IgD-negative memory B cell (primary cell): ENCODE results near the gene ZDHHC8. TPM values are rescaled to one million over a fixed set of nuclear protein-coding genes. Genes with fewer than 3 reads are reported as not detected.

ENCODE experiments used
- H3K27ac Mint-ChIP-seq, 3 donors: one replicate each; pipeline ENCODE4 v1.8.0; 2020 to 2022; ENCODE audit warnings: mild to moderate bottlenecking in 3 of 3, mixed read lengths in 3 of 3, moderate library complexity in 1 of 3
- H3K27me3 Mint-ChIP-seq: one replicate; pipeline ENCODE4 v1.8.0; 2021; ENCODE audit warnings: mixed read lengths
- H3K36me3 Mint-ChIP-seq: one replicate; pipeline ENCODE4 v1.8.0; 2020; ENCODE audit warnings: mild to moderate bottlenecking, mixed read lengths
- H3K4me1 Mint-ChIP-seq, 3 donors: one replicate each; pipeline ENCODE4 v1.8.0; 2020 to 2022; ENCODE audit warnings: mixed read lengths in 3 of 3, mild to moderate bottlenecking in 1 of 3
- H3K4me3 Mint-ChIP-seq, 4 donors: one replicate each; pipeline ENCODE4 v1.8.0; 2020 to 2022; ENCODE audit warnings: mild to moderate bottlenecking in 4 of 4, mixed read lengths in 4 of 4, moderate library complexity in 3 of 4
- H3K9me3 Mint-ChIP-seq, 3 donors: one replicate each; pipeline ENCODE4 v1.8.0; 2020 to 2021; ENCODE audit warnings: mixed read lengths in 3 of 3, mild to moderate bottlenecking in 1 of 3
- polyA plus RNA-seq: library from polyadenylated mRNA; unstranded; fragments of 300-500 nt; fragmentation: Illumina TruSeq; gene quantifications from one replicate; pipeline ENCODE4 v1.2.3, GENCODE V29; 2021

Gene ZDHHC8
- polyA plus RNA-seq, 1 donor from 2014 or later, result 4.2 TPM

DNA sequence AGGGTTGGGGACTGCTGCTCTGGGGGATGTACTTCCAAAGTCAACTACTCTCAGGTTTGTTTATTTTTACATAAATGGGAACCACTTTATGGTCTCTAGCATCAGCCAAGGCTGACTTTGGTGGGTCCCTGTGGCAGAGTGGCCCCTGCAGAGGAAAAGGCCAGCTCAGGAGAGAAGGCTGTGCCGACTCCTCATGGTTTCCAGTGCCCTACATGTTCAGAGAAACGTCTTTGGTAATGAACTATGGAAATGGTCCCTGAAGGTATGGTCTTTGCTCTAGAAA is 3.0 kb upstream of the ZDHHC8 start:
- peaks cover 0 to 3% (median 1%) of the 10 kb centered on the region in 3 donors for H3K4me1 Mint-ChIP-seq
- H3K36me3 Mint-ChIP-seq, result no peaks in the 10 kb centered on the region
- peak overlapping the region in 1 of 4 donors; percentile 89 for H3K4me3 Mint-ChIP-seq
- H3K27me3 Mint-ChIP-seq, result no peaks in the 10 kb centered on the region
- no peaks in the 10 kb centered on the region for H3K9me3 Mint-ChIP-seq
- peak overlapping the region in 2 of 3 donors; percentile 43 to 74 for H3K27ac Mint-ChIP-seq

DNA sequence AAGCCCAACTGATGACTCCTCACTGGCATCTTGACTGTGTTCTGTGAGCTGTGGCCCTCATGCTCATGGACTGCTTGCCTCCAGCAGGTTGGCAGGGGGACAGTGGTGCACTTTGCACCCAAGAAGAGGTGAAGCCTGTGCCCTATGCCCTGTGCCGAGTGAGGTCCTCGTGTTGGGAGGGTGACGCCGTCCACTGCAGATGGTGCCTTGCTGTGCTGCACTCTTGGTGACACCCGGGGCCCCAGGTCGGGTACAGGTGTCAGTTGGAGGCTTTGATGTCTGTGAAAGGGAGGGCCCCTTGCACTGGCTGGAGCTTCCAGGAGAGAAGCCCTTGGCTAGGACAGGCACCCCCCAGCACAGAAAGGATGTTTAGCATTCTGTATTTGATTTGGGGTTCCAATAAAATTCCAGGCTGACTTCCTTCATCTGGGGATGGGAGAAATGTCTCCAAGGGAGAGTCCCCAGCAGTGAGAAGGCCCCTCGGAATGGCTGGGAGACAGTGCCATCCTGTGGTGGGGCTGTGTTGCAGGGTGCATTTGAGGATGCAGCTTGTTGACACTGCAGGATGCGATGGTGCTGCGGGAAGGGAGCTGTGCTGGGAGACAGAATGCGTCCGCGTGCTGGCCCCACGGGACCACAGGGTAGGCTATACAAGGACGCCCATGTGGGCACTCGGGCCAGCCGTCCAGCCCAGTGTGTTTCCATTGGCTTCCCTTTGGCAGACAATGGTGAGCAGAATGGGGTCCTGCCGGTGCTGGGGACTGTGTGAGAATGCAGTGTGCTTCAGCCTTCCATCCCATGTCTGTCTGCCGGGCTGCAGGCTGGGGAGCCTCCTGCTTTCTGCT is 2.5 kb upstream of the ZDHHC8 start:
- peak overlapping the region; percentile 43 to 81 (median 74) for H3K27ac Mint-ChIP-seq
- no peaks in the 10 kb centered on the region for H3K36me3 Mint-ChIP-seq
- peak overlapping the region in 3 of 4 donors; percentile 37 to 89 (median 44) for H3K4me3 Mint-ChIP-seq
- H3K4me1 Mint-ChIP-seq, result peaks cover 0 to 3% (median 2%) of the 10 kb centered on the region in 3 donors
- no peaks in the 10 kb centered on the region for H3K9me3 Mint-ChIP-seq
- no peaks in the 10 kb centered on the region for H3K27me3 Mint-ChIP-seq

DNA sequence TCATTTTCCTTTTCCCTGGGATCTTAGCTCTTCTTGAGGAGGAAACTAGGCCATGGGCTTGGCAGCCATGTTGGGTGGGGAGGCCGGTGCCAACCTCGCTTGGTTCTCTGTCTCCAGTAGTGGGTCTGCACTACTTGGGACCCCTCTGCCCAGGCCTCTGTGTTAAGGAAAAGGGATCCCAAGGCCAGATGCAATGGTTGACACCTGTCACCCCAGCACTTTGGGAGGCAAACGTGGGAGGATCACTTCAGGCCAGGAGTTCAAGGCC is 1.9 kb upstream of the ZDHHC8 start:
- H3K36me3 Mint-ChIP-seq, result no peaks in the 10 kb centered on the region
- no peaks in the 10 kb centered on the region for H3K9me3 Mint-ChIP-seq
- peaks cover 3 to 5% (median 4%) of the 10 kb centered on the region in 3 donors for H3K4me1 Mint-ChIP-seq
- H3K27me3 Mint-ChIP-seq, result no peaks in the 10 kb centered on the region
- H3K27ac Mint-ChIP-seq, result no peak overlapping the region
- H3K4me3 Mint-ChIP-seq, result peak overlapping the region in 1 of 4 donors; percentile 89

DNA sequence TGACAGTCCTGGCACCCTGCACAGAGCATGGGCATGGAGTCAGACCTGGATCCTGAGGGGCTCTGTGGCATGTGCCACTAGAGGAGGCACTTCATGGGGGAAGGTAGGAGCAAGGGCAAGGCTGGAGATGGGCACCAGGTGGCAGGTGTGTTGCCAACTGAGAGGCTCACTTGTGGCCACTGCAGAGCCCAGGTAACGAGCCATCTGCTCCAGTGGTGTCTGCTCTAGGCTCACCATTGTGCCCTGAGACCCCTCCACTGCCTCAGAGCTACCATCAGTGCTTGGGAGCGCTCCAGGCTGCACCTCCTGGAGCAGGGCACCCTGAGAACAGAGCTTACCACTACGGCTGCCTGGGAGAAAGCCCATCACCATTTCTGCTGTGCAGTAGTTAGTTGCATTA is 1.3 kb upstream of the ZDHHC8 start:
- peaks cover 3 to 7% (median 4%) of the 10 kb centered on the region in 3 donors for H3K4me1 Mint-ChIP-seq
- H3K9me3 Mint-ChIP-seq, result no peaks in the 10 kb centered on the region
- H3K36me3 Mint-ChIP-seq, result no peaks in the 10 kb centered on the region
- H3K27ac Mint-ChIP-seq, result peak overlapping the region in 1 of 3 donors; percentile 79
- peak overlapping the region; percentile 49 to 82 (median 72) for H3K4me3 Mint-ChIP-seq
- H3K27me3 Mint-ChIP-seq, result no peaks in the 10 kb centered on the region

DNA sequence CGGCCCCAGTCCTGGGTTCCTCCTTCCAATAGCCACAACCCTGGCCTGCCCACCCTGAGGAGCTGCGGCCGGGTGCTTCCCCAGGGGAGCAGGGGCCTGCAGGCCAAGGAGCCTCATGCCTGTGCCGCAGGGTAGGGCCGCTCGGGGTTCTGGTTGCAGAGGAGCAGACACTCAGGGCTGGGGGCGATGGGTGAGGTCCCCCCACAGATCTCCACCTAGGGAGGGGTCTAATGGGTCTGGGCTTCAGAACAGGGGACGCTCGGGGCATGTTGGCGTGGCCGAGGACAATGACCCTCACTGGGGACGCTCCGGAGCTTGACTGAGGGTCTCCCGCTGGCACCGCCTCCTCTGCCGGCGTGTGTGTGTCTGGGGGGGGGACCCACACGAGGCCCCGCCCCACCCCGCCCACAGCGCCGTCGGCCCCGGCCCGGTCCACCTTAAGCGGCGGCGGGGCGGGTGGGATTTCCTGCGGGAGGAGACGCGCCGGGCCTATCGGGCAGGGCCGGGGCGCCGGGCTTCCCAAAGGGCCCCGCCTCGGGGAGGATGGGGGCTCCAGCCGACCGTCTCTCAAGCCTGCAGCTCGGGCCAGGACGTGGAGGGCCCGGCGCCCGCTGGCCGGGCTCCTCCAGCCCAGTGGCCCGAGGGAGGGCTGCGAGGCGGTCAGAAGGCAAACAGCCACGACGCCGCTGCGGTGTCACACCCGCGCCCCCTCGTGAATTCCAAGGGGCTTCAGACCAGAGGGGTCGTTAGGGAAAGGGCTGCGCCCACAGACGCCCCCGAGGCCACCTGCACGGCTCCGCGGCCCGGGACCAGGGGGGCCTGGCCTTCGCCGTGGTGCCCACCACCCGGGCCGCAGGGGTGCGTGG is 640 bp upstream of the ZDHHC8 start:
- Mint-ChIP-seq H3K4me1 (peaks cover 3 to 7% (median 4%) of the 10 kb centered on the region in 3 donors), H3K4me3 (peak overlapping the region; percentile 65 to 83 (median 80)), H3K27ac (peak overlapping the region in 2 of 3 donors; percentile 78 to 79), H3K36me3 (no peaks in the 10 kb centered on the region), H3K9me3 (no peaks in the 10 kb centered on the region), H3K27me3 (no peaks in the 10 kb centered on the region)

DNA sequence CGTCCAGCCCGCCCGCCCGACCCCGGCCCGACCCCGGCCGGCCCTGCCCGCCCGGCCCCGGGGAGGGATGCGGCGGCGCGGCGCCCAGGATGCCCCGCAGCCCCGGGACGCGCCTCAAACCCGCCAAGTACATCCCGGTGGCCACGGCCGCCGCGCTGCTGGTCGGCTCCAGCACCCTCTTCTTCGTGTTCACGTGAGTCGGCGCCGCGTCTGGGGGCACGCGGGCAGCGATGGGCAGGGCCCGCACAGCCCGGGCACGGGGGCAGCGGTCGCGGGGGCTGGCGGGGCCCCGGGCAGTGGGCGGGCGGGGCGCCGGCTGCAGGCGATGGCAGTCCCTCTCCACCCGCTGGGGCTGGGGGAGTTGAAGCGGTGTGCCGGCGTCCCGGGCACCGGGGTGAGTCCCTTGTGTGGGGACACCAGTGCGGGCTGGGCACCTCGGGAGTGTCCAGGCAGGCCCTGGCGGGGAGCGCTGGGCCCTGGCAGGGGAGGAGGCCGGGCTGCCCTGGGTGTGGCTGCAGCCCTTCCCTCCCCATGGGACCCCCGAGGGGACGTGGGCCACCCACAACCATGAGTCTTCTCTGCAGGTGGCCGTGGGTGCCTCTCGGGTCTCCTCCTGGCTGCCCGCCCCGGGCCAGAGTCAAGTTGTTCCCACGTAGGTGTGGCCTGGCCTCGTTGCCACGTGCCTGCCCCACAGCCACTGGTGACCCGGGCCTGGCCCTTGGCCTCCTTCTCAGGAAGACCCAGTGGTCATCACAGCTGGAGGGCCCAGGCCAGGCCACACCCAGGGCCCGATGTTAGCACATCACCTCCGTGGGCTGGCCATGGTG is 468 bp downstream of the ZDHHC8 start:
- Mint-ChIP-seq H3K27ac (no peak overlapping the region), H3K4me3 (peak overlapping the region in 3 of 4 donors; percentile 75 to 91 (median 82)), H3K27me3 (no peaks in the 10 kb centered on the region), H3K9me3 (no peaks in the 10 kb centered on the region), H3K36me3 (no peaks in the 10 kb centered on the region), H3K4me1 (peaks cover 4 to 12% (median 6%) of the 10 kb centered on the region in 3 donors)

DNA sequence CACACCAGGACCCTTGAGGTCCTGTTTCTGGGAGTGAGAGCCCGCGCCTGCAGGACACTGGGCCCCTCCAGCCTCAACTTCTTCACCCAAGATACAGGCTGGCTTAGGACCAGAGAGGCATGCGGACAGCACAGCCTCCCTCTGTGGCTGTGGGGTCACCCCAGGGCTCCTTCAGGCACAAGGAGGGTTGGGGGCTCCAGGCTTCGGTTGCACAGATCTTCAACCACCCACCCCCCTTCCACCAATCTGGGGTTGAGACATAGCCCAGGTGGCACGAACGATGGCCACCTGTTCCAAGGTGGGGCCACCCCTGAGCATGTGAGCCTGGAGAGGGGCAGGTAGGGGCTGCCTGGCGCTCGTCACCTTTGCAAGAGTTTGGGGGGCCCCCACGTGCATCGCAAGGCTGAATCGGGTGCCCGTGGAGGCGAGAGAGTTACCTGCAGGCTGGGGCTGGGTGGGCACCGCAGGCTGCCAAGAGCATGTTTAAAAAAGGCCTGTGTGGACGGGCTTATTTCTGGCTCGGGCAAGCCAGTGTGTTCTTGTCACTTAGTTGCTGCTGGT is 1.2 kb downstream of the ZDHHC8 start:
- H3K27ac Mint-ChIP-seq, result peak overlapping the region in 1 of 3 donors; percentile 31
- H3K4me1 Mint-ChIP-seq, result peaks cover 4 to 12% (median 10%) of the 10 kb centered on the region in 3 donors
- H3K36me3 Mint-ChIP-seq, result no peaks in the 10 kb centered on the region

DNA sequence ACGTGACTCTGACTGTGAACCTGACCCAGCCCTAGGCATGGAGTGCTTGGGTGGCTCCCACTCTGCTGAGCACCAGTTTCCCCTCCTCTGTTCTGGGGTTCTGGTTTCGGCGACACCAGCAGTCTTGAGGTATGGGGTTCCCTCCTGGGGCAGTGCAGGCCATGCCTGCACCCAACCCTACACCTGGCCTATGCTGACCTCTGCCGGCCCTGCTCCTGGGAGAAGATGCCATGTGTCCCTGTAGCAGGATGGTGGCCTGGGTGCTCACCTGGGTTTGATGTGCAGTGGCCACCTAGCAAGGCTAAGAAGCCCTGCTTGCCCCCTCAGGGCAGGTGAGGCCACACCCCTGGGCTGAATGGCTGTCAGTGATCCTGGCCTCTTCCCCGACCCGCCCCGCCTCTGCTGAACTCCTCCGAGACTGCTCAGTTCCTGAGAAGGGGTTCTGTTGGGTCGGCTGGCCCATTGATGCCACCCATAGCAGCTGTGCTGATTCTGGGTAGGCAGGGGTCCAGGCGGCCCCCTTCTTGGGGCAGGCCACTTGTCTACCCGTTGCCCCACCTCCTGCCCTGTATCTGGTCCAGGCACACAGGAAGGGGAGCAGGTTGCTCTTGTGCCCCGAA is 2.4 kb downstream of the ZDHHC8 start:
- Mint-ChIP-seq H3K36me3 (no peaks in the 10 kb centered on the region), H3K9me3 (no peaks in the 10 kb centered on the region), H3K27ac (no peak overlapping the region), H3K27me3 (no peaks in the 10 kb centered on the region), H3K4me3 (peak overlapping the region; percentile 57 to 91 (median 68)), H3K4me1 (peaks cover 4 to 12% (median 10%) of the 10 kb centered on the region in 3 donors)

More for the DNA sequence above, 1.2 kb downstream of the ZDHHC8 start:
- H3K9me3 Mint-ChIP-seq, result no peaks in the 10 kb centered on the region
- no peaks in the 10 kb centered on the region for H3K27me3 Mint-ChIP-seq
- H3K4me3 Mint-ChIP-seq, result peak overlapping the region; percentile 75 to 91 (median 86)

DNA sequence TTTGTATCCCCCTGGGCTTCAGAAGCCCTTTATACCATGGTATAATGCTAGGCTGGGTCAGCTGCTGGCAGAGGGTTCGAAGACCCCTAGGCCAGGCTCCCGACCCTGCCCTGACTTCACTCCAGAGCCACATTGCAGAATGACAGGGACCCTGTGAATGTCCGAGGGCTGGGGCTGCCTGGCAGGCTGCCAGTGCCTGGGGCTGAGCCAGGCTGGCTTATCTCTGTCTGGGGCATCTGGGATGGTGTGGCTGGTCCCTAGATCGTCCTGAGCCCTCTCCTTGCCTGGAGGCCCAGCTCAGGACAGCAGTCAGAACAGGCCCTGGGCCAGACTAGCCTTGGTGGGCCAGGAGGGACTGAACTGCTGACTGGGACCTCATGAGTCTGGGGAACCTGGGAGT is 3.7 kb downstream of the ZDHHC8 start:
- Mint-ChIP-seq H3K27ac (no peak overlapping the region), H3K27me3 (no peaks in the 10 kb centered on the region), H3K9me3 (no peaks in the 10 kb centered on the region), H3K4me1 (peaks cover 4 to 11% (median 10%) of the 10 kb centered on the region in 3 donors), H3K4me3 (peak overlapping the region in 1 of 4 donors; percentile 61), H3K36me3 (no peaks in the 10 kb centered on the region)

DNA sequence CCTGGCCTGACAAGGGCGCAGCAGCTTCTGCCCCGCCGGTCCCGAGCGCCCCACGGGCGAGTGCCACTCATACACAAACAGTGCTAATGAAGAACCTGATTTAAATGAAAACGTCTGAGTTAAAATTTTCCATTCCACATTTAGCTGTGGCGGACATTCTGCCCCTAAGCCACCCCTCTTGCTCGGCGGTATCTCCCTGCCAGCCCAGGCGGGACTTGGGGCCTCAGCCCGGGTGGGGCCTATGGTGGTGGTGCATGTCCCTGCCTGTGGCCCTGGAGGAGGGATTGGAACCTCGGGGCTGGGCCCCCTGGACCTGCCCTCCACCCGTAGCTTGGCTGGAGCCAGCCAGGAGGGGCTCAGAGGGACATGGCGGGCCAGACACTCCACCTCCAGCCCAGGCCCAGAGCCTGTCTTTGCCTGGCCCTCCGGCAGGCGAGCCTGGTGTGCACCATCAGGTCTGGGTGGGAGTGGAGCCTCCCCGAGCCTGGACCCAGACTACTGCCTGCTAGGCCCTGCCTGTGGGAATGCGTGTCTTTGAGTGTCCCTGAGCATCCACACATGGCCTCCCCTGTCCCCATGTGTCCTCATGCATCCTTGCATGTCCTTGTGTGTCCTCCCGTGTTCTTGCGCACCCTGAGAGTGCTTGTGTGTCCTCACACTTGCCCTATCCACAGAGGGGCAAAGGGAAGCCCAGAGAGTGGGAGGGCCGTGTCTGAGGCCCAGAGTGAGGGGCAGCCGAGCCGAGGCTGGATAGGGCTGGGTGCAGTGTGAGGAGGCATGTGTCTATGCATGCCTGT is 4.4 kb downstream of the ZDHHC8 start:
- no peaks in the 10 kb centered on the region for H3K9me3 Mint-ChIP-seq
- peaks cover 4 to 11% (median 10%) of the 10 kb centered on the region in 3 donors for H3K4me1 Mint-ChIP-seq
- peak overlapping the region in 1 of 4 donors; percentile 61 for H3K4me3 Mint-ChIP-seq
- H3K36me3 Mint-ChIP-seq, result no peaks in the 10 kb centered on the region
- H3K27me3 Mint-ChIP-seq, result no peaks in the 10 kb centered on the region
- H3K27ac Mint-ChIP-seq, result peak overlapping the region in 1 of 3 donors; percentile 84

DNA sequence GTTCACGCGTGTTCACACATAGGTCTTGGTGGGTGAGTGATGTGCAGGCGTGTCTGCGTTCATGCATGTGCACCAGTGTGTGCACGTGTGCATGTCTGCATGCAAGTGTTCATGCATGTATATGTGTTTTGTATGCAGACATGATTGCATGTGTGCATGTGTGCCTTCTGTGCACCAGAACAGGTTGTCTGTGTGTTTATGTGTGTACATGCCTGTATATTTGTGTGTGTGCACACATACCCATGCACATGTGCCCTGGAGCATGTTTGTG is 4.9 kb downstream of the ZDHHC8 start:
- Mint-ChIP-seq H3K4me1 (peaks cover 4 to 11% (median 10%) of the 10 kb centered on the region in 3 donors), H3K36me3 (no peaks in the 10 kb centered on the region), H3K4me3 (peak overlapping the region in 1 of 4 donors; percentile 27), H3K27me3 (no peaks in the 10 kb centered on the region), H3K27ac (peak overlapping the region in 1 of 3 donors; percentile 84), H3K9me3 (no peaks in the 10 kb centered on the region)

DNA sequence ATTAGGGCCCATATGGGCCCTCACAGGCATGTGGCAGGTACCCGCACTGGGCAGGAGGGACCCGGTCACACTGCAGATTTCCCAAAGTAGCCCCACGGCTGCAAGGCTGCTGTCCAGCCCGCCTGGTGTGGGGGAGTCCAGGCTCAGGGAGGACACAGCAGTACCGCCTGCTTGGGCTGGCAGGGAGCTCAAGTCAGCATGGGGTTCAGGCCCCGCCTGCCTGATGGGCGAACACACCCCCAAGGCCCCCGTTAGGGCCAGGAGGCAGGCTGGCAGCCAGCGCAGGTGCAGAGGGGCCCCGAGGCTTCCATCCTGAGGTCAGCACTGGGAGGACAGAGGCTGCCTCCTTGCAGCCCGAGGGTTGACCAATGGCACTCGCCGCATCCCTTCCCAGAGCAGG is 5.5 kb downstream of the ZDHHC8 start:
- no peaks in the 10 kb centered on the region for H3K27me3 Mint-ChIP-seq
- H3K4me3 Mint-ChIP-seq, result no peak overlapping the region
- no peaks in the 10 kb centered on the region for H3K36me3 Mint-ChIP-seq
- H3K4me1 Mint-ChIP-seq, result peaks cover 4 to 11% (median 10%) of the 10 kb centered on the region in 3 donors
- no peak overlapping the region for H3K27ac Mint-ChIP-seq
- no peaks in the 10 kb centered on the region for H3K9me3 Mint-ChIP-seq

DNA sequence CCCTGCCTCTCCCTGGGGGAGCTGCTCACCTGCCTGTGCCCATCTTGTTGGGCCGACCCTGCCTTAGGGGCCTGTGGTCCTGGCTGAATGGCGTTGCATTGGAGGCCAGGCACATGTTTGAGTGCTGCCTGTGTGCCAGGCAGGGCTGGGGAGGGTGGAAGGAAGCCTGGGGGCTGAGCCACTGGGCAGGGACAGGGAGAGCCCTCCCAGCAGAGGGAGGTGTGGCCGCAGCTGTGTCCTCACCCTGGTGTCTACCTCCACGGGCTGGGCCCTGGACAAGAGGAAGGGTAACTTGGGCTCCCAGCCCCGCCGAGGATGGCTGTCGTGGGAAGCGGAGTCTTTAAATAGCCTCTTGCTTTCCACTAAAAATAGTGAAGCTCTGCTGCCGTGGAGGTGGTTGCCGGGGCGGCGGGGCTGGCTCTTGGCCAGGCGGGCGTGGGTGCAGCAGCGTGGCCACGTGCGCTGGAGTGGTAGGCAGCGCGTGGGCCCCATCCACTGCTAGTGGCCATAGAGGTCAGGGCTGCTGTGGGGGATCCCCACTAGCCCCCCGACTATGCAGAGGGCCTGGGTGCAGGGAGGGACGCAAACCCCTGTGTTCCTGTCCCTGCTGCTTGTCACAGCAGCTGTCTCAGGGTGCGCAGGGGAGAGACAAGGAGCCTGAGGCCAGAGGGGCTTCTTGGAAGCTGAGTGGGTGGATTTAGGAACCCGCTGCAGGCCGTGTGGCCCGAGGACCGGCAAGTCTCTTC is 6.2 kb downstream of the ZDHHC8 start:
- Mint-ChIP-seq H3K4me1 (peaks cover 4 to 11% (median 10%) of the 10 kb centered on the region in 3 donors), H3K27ac (peak overlapping the region in 1 of 3 donors; percentile 83), H3K9me3 (no peaks in the 10 kb centered on the region), H3K4me3 (no peak overlapping the region), H3K27me3 (no peaks in the 10 kb centered on the region), H3K36me3 (no peaks in the 10 kb centered on the region)
